Heart right ventricle (tissue), 16 donors: ENCODE data around the gene ZBTB2. TPM values are rescaled to one million over a fixed set of nuclear protein-coding genes. Genes with fewer than 3 reads are reported as not detected.

Source experiments
- ATAC-seq, 8 donors: fragments of 200-7000 bp; cut with Tn5 transposase; one replicate each; pipeline ENCODE4 v1.9.1; 2020; ENCODE audit warnings: mild to moderate bottlenecking in 8 of 8, moderate library complexity in 8 of 8, moderate number of reproducible peaks in 1 of 8
- DNase-seq, 2 donors: peaks; one replicate each; pipeline ENCODE4 v3.0.0-alpha.2; 2020
- H3K27ac ChIP-seq, 10 donors: fragments of 200-600 bp; sonication (generic) in 2 of 10; one replicate each; pipeline versions ENCODE4 v1.5.0 to v1.8.0; 2020 to 2022; ENCODE audit warnings: mild to moderate bottlenecking in 3 of 10
- H3K27me3 ChIP-seq, 7 donors: fragments of 200-600 bp; one replicate each; pipeline ENCODE4 v1.8.0; 2021 to 2022; ENCODE audit warnings: mild to moderate bottlenecking in 2 of 7
- H3K36me3 ChIP-seq, 9 donors: fragments of 200-600 bp; sonication (generic) in 1 of 9; one replicate each; pipeline versions ENCODE4 v1.5.0 to v1.8.0; 2020 to 2022; ENCODE audit warnings: mild to moderate bottlenecking in 2 of 9
- H3K4me1 ChIP-seq, 9 donors: fragments of 200-600 bp; sonication (generic) in 1 of 9; one replicate each; pipeline versions ENCODE4 v1.5.0 to v1.8.0; 2020 to 2022; ENCODE audit warnings: mild to moderate bottlenecking in 4 of 9
- H3K4me3 ChIP-seq, 10 donors: fragments of 200-600 bp; sonication (generic) in 2 of 10; one replicate each; pipeline versions ENCODE4 v1.5.0 to v1.8.0; 2020 to 2022; ENCODE audit warnings: mild to moderate bottlenecking in 7 of 10, moderate library complexity in 2 of 10
- H3K9me3 ChIP-seq, 11 donors: fragments of 200-600 bp in 10 of 11; sonication (generic) in 2 of 11; one replicate each; pipeline versions ENCODE4 v1.5.0 to v1.8.0; 2013 to 2022; ENCODE audit warnings: mild to moderate bottlenecking in 2 of 11, control low read depth in 1 of 11, moderate library complexity in 1 of 11
- WGBS, 2 donors: extraction: QIAGEN DNeasy Blood & Tissue Kit; methylation state at CpG; one replicate each; pipeline ENCODE4 v1.1.7; 2013; ENCODE audit warnings: inconsistent platforms in 1 of 2; 5-methylcytosine and 5-hydroxymethylcytosine counted together
- intact Hi-C, 10 donors: fragments of 100-400 bp; cut with DNase I; formaldehyde crosslinking; loops; one replicate each; pipeline versions ENCODE4 v1.11.1 to v1.14.2; 2022
- polyA plus RNA-seq, 2 donors: library from polyadenylated mRNA; stranded (reverse); fragments of 200-250 nt; gene quantifications; one replicate each; pipeline ENCODE4 v1.2.3, GENCODE V29; 2013
- total RNA-seq, 10 donors: library from RNA; stranded (reverse); fragmentation: NEBNext Ultra II Directional in 3 of 10; extraction: Animal tissue kit (Norgen Biotek cat#: 25700) in 3 of 10; gene quantifications; one replicate each; pipeline versions ENCODE4 v1.2.1 to v1.2.4, GENCODE V29; 2021 to 2023
- TF ChIP-seq, protein P1 (sequence below), 9 donors: fragments of 200-600 bp; sonication (generic) in 2 of 9; IDR thresholded peaks; one replicate each; pipeline versions ENCODE4 v1.5.0 to v1.8.0; 2021 to 2022; ENCODE audit warnings: antibody characterized with exemption in 9 of 9, mild to moderate bottlenecking in 5 of 9, moderate library complexity in 1 of 9
- donor health status: Arrhythmogenic right ventricular cardiomyopathy.
- donor health status: ischemic (EF 13 %, LVEDD 7.1; RV severe dilation, severe dysfunction).
- donor health status: healthy with polysubstance abuse.
- donor health status: DM: no; HTN: yes; CAD: no.
- donor health status: DM: no; HTN: no; CAD: no.
- donor health status: ischemic (EF 25% LVEDD 6.9; RV normal size, moderate dysfunction).
- donor health status: ischemic (EF 25% LVEDD 5.7; RV mildly dilated, moderate dysfunction).
- donor health status: healthy.
- donor health status: DM: yes; HTN: yes; CAD: no.
- donor health status: Ischemic cardiomyopathy.
- donor health status: ischemic (EF 35%, LVEDD 5.7; RV mildly dilated, moderate dysfunction).
- donor health status: nonischemic (EF 11% LVEDD 7.7; RV severe dilation, severe dysfunction).
- donor health status: DM: yes; HTN: yes; CAD: no.
- donor health status: PGD.
- donor health status: ischemic (EF 29% LVEDD 5.4; RV normal size, mild dysfunction).
- donor health status: nonischemic (EF 23%, LVEDD 6.1; RV moderate dilation, normal function).

The ZBTB2 gene
- total and polyA plus RNA-seq, 12 donors = 3.4 to 8.3 (median 4.9) TPM

DNA sequence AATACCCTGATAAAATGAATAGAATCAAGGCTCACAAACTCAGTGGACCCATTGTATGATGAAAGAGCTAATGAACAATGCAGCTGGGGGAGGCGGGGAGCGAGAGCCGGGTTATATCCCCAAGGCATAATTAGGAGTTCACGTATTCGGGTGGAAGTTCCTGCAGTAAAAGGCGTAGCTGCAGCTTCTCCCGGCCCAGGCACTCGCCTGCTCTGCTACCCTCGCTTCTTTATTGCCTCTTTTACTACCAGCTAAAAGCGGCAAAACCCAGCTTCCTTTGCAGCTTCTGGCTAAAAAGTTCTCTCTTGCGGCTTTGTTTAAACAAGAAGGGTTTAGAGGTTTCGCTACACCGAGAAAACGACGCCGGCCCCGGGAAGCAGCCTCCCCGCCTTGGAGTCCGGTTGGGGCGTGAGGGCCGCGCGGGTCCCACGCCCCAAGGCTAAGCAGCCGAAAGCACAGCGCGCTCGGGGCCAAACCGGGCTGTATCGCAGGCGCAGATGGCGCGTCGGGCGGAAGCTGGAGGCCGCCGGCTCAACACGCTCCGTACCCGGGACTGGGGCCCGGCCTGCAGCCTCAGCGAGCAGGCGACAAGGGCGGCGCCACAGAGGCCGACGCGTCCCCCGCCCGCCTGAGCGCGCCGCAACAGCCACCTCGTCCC lies 1.6 kb downstream of the ZBTB2 start:
- intact Hi-C loops = loop anchor here in 5 of 10 donors (2.0 to 5.0 kb wide), 2 partner anchors 63 kb away; partner anchors contain the start of gene RMND1 (in 5 of the 5)
- H3K4me1 ChIP-seq = peaks cover 12 to 61% (median 52%) of the 10 kb centered on the region in 9 donors
- 0 to 1% methylated on average over 46 to 54 of the region's 54 CpGs for WGBS, 2 donors
- TF ChIP-seq, protein P1, sequence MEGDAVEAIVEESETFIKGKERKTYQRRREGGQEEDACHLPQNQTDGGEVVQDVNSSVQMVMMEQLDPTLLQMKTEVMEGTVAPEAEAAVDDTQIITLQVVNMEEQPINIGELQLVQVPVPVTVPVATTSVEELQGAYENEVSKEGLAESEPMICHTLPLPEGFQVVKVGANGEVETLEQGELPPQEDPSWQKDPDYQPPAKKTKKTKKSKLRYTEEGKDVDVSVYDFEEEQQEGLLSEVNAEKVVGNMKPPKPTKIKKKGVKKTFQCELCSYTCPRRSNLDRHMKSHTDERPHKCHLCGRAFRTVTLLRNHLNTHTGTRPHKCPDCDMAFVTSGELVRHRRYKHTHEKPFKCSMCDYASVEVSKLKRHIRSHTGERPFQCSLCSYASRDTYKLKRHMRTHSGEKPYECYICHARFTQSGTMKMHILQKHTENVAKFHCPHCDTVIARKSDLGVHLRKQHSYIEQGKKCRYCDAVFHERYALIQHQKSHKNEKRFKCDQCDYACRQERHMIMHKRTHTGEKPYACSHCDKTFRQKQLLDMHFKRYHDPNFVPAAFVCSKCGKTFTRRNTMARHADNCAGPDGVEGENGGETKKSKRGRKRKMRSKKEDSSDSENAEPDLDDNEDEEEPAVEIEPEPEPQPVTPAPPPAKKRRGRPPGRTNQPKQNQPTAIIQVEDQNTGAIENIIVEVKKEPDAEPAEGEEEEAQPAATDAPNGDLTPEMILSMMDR (IDR thresholded peaks at IDR 0.05) = no peak
- peak overlapping the region; percentile 83 to 100 (median 96) for H3K4me3 ChIP-seq
- ATAC-seq (peak in 7 of 8 donors; percentile 14 to 55 (median 45)), DNase-seq (peak; percentile 66 to 80)
- no peaks in the 10 kb centered on the region for H3K27me3 ChIP-seq
- peak overlapping the region; percentile 94 to 100 (median 100) for H3K27ac ChIP-seq
- peaks cover 0 to 10% (median 0%) of the 10 kb centered on the region in 9 donors for H3K36me3 ChIP-seq
- no peaks in the 10 kb centered on the region for H3K9me3 ChIP-seq

DNA sequence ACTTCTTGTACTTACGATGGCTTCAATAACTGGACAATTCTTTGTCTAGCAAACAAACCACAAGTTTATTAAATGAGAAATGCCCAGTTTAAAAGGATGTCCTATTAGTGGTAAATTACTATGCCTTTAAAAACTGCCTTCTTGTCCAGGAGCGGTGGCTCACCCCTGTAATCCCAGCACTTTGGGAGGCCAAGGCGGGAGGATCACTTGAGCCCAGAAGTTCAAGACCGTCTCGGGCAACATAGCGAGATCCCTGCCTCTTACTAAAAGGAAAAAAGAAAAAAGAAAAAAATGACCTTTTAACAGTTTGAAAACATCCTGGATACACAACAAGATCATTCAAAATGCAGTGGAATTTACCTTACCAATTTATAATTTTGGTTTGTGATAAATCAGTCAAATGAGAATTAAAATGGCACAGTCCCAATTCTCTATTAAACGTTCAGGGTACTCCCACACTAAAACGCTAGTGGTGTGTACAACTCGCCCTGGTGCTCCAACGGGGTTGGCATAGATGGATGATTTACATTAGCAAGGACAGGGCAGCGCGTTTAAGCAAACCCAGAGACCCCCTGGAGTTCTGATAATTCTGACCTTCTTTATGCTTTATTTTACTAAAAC lies 2.3 kb downstream of the ZBTB2 start:
- DNase-seq = no peak
- H3K27me3 ChIP-seq = no peaks in the 10 kb centered on the region
- intact Hi-C loops = no loop called here
- H3K27ac ChIP-seq = peak overlapping the region; percentile 94 to 100 (median 100)
- H3K36me3 ChIP-seq = peaks cover 0 to 17% (median 0%) of the 10 kb centered on the region in 9 donors
- no peaks in the 10 kb centered on the region for H3K9me3 ChIP-seq
- peak overlapping the region; percentile 83 to 100 (median 96) for H3K4me3 ChIP-seq
- 26 to 34% methylated on average over 12 of the region's 12 CpGs for WGBS, 2 donors
- H3K4me1 ChIP-seq = peaks cover 12 to 62% (median 49%) of the 10 kb centered on the region in 9 donors
- TF ChIP-seq, protein P1 (IDR thresholded peaks at IDR 0.05) = no peak
- ATAC-seq = peak in 2 of 8 donors; percentile 1 to 3

DNA sequence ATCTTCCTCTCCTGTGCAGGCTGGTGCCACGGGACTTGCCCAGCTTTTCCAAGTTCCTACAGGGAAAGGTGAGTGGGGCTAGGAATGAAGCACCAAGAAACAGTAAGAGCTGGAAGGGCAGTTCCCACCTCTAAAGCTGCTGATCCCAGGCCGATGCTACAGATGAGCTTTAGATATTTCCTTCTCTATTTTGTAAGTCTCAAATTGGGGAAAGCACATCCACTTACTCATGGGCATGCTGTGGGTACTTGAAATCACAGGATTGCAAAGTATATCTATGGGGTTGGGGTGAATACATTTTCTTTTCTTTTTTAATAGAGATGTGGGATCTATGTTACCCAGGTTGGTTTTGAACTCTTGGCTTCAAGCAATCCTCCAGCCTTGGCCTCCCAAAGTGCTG lies 3.1 kb downstream of the ZBTB2 start:
- H3K4me1 ChIP-seq = peaks cover 9 to 53% (median 40%) of the 10 kb centered on the region in 9 donors

More for the DNA sequence above, 3.1 kb downstream of the ZBTB2 start:
- Histone ChIP-seq H3K9me3 (no peaks in the 10 kb centered on the region), H3K36me3 (peaks cover 0 to 18% (median 0%) of the 10 kb centered on the region in 9 donors), H3K27me3 (no peaks in the 10 kb centered on the region), H3K4me3 (peak overlapping the region in 1 of 10 donors; percentile 96), H3K27ac (peak overlapping the region in 8 of 10 donors; percentile 99 to 100 (median 100))
- ATAC-seq (no peak), DNase-seq (no peak)
- 85 to 94% methylated on average over 2 of the region's 2 CpGs for WGBS, 2 donors
- TF ChIP-seq, protein P1 (IDR thresholded peaks at IDR 0.05) = no peak
- intact Hi-C loops = no loop called here
